GM10248 (cell line): ENCODE results near the gene TLR3.

Experiments used
- CTCF ChIA-PET: fragments of 300-600 bp; sonication (Branson Sonifier 250); formaldehyde crosslinking; extraction: SDS; loops from one replicate; lab custom pipeline; 2021; ENCODE audit warnings: antibody characterized with exemption; lab: Yijun Ruan, JAX
- POLR2A ChIA-PET: fragments of 350-650 bp; sonication (Branson Sonifier 250); formaldehyde crosslinking; extraction: SDS; loops from one replicate; lab custom pipeline; 2020; ENCODE audit warnings: antibody characterized with exemption; lab: Yijun Ruan, JAX
- DNase-seq: peaks from one replicate; pipeline ENCODE4 v3.0.0; 2012; ENCODE audit errors: extremely low spot score
- CTCF ChIP-seq: IDR thresholded peaks from 2 replicates; pipeline ENCODE4 v1.5.1; 2012; ENCODE audit warnings: mild to moderate bottlenecking, low read depth; ENCODE audit errors: extremely low read depth, missing control alignments, control extremely low read depth

The TLR3 gene

DNA sequence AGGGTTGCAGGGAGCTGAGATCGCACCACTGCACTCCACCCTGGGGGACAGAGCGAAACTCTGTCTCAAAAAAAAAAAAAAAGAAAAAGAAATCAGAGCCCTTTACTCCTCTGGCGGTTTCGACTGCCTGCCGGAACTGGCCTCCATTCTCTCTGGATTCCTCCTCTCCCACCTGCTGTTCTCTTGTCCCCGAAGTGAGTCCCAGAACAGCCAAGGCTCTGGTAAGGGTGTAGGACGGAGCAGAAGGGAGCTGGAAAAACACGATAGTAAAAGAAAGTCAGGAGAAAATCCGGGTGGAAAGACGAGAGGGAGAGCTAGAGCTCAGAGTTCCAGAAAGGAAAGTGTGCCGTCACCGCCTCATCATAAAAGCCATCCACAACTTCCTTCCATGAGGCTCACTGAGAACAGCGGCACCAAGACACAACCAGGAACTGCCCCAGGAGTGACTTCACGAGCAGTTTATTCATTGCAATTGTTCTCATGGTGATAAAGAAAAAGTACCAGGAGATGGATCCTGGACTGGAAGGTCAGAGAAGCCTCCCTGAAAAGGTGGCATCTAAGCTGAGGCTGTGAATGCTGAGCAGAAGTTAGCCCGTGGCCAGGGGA is 12.3 kb downstream of the TLR3 start:
- CTCF ChIA-PET, result interaction anchor here (0.7 to 1.3 kb wide), 2 partner anchors 44 to 111 kb away, joined by 3 to 4 read pairs; no protein-coding TSS in a partner anchor
- POLR2A ChIA-PET, result no interaction called here
- TF ChIP-seq CTCF, result no peak
- DNase-seq, result no peak

GRCh38 chr4:186082221-186082620 is 13.3 kb downstream of the TLR3 start:
- no peak for DNase-seq
- ChIA-PET CTCF (interaction anchor here (0.7 to 1.0 kb wide), 2 partner anchors 73 to 110 kb away, joined by 3 read pairs; no protein-coding TSS in a partner anchor), POLR2A (no interaction called here)
- no peak for TF ChIP-seq CTCF

DNA sequence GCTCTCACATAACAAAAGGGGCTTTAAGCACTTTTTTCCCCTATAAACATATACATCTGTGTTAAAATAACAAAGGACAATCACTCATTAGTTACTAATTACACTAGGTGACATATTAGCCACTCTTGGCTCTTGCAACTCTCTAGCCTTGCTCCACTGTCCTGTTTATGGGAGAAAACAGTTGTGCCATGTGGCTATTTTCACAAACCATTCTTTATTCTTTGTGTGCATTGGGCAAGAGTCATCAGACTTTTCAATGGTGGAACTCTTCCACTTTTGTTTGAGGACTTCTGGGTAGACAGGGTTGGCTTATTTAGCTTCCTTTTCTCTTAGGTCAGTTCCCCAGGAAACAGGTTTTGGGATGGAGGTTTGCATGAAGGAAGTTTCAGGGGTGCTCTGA is 19.6 kb downstream of the TLR3 start:
- ChIA-PET POLR2A (no interaction called here), CTCF (interaction anchor here (1.1 kb wide), 1 partner anchor 51 kb away, joined by 3 read pairs; no protein-coding TSS in a partner anchor)
- no peak for TF ChIP-seq CTCF
- DNase-seq, result no peak

DNA sequence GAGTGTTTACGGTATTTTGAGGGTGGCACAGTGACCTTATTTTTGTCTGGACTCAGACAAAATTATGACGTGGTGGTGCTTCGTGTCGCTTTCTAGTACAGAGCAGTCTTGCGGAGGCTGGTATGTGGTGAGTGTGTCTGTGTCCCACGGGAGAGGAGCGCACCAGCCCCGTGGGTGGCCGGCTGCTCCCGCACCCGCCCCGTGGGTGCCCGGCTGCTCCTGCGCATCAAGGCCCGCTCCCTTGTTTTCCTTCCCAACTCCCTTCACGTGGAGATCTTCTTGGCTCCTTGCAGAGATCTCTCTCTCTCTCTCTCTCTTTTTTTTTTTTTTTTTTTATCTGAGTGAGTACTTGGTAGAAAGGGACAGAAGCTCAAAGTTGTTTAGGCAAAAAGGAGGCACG is 23.3 kb downstream of the TLR3 start:
- no peak for TF ChIP-seq CTCF
- DNase-seq, result no peak
- ChIA-PET CTCF (no interaction called here), POLR2A (no interaction called here)

DNA sequence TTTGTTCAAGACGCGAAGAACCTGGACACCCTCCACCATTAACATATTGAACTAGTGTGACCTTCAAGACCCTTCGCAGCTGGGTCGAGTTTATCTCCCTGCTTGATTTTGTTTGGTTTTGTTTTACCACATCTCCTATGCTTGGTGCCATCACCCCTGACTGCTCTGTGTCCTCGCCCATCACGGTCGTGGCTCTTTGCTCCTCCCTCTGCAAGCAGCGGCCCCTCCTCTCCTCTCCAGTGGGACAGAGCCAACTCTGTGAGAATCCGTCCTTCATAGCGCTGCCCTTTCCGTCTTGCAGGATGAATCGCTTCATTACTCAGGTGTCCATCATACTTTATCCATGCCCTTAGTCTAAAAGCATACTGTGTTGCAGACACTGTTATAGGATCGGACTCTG is 26.4 kb downstream of the TLR3 start:
- no peak for DNase-seq
- TF ChIP-seq CTCF, result no peak
- ChIA-PET CTCF (interaction anchor here (1.3 kb wide), 1 partner anchor 23 kb away, joined by 3 read pairs; no protein-coding TSS in a partner anchor), POLR2A (no interaction called here)

GRCh38 chr4:186096681-186097165 is 27.8 kb downstream of the TLR3 start:
- TF ChIP-seq CTCF, result no peak
- ChIA-PET CTCF (no interaction called here), POLR2A (no interaction called here)
- no peak for DNase-seq
